Aorta (tissue), 5 donors: Measurements from ENCODE around the gene ALK. TPM values are rescaled to one million over a fixed set of nuclear protein-coding genes. Genes with fewer than 3 reads are reported as not detected.

Source experiments
- ATAC-seq: fragments of 200-7000 bp; cut with Tn5 transposase; one replicate; pipeline ENCODE4 v1.9.1; 2022; ENCODE audit warnings: moderate library complexity; ENCODE audit not compliant: low FRiP score
- DNase-seq, 2 donors: peaks; one replicate each; pipeline ENCODE4 v3.0.0-alpha.2; 2020
- H3K27ac ChIP-seq, 2 donors: one replicate each; pipeline ENCODE4 v1.5.1; 2013; ENCODE audit warnings: low read length in 2 of 2, mild to moderate bottlenecking in 2 of 2, moderate library complexity in 2 of 2, control low read depth in 1 of 2, inconsistent platforms in 1 of 2, low read depth in 1 of 2
- H3K27me3 ChIP-seq, 2 donors: one replicate each; pipeline ENCODE4 v1.6.1; 2013; ENCODE audit warnings: control low read depth in 1 of 2, low read length in 1 of 2, mild to moderate bottlenecking in 1 of 2, moderate library complexity in 1 of 2; ENCODE audit not compliant: insufficient read depth in 2 of 2, control insufficient read depth in 1 of 2
- H3K36me3 ChIP-seq, 2 donors: one replicate each; pipeline ENCODE4 v1.6.1; 2013; ENCODE audit warnings: control low read depth in 1 of 2, low read length in 1 of 2, mild to moderate bottlenecking in 1 of 2; ENCODE audit not compliant: insufficient read depth in 2 of 2, control insufficient read depth in 1 of 2
- H3K4me1 ChIP-seq, 2 donors: one replicate each; pipeline ENCODE4 v1.6.1; 2013; ENCODE audit warnings: low read length in 2 of 2, control low read depth in 1 of 2, mild to moderate bottlenecking in 1 of 2, moderate library complexity in 1 of 2; ENCODE audit not compliant: insufficient read depth in 2 of 2, control insufficient read depth in 1 of 2
- H3K4me3 ChIP-seq, 2 donors: one replicate each; pipeline ENCODE4 v1.5.1; 2013; ENCODE audit warnings: low read length in 2 of 2, control low read depth in 1 of 2, mild to moderate bottlenecking in 1 of 2
- H3K9me3 ChIP-seq: one replicate; pipeline ENCODE4 v1.6.1; 2013; ENCODE audit warnings: mild to moderate bottlenecking, low read length; ENCODE audit not compliant: control insufficient read depth
- WGBS, 2 donors: extraction: QIAGEN DNeasy Blood & Tissue Kit; methylation state at CpG; one replicate each; pipeline ENCODE4 v1.1.7; 2013; 5-methylcytosine and 5-hydroxymethylcytosine counted together
- intact Hi-C, 2 donors: fragments of 100-400 bp; cut with DNase I; formaldehyde crosslinking; loops; one replicate each; pipeline versions ENCODE4 v1.14.2 to v1.15.0; 2022
- polyA plus RNA-seq, 2 donors: library from polyadenylated mRNA; stranded (reverse); fragments of 200-250 nt; gene quantifications; one replicate each; pipeline ENCODE4 v1.2.3, GENCODE V29; 2013
- total RNA-seq, 2 donors: library from RNA; stranded (reverse); fragmentation: NEBNext Ultra II Directional; extraction: Animal tissue kit (Norgen Biotek cat#: 25700); gene quantifications; one replicate each; pipeline ENCODE4 v1.2.1, GENCODE V29; 2021
- donor health status: healthy with polysubstance abuse.
- donor health status: Bipolar disorder and iron deficiency.
- donor health status: DM: no; HTN: no; CAD: no.
- donor health status: DM: no; HTN: no; CAD: no.
- donor health status: DM: yes; HTN: yes; CAD: no.

The ALK gene
- total and polyA plus RNA-seq, 4 donors = 0.13 to 0.30 TPM; not detected in 2

- intact Hi-C loops = no loop called here
- whole genome bisulfite sequencing, 2 donors = 80 to 88% methylated on average over 2 of the region's 2 CpGs
Measured at GRCh38 chr2:29562896-29563295, 358.5 kb downstream of the ALK start.

GRCh38 chr2:29562319-29562718 lies 359.1 kb downstream of the ALK start:
- Histone ChIP-seq H3K4me3 (no peak overlapping the region), H3K27ac (no peak overlapping the region), H3K36me3 (no peaks in the 10 kb centered on the region), H3K4me1 (no peaks in the 10 kb centered on the region), H3K9me3 (peaks cover 3% of the 10 kb centered on the region), H3K27me3 (no peaks in the 10 kb centered on the region)
- intact Hi-C loops = no loop called here
- no peak for ATAC-seq
- no peak for DNase-seq

More at GRCh38 chr2:29562896-29563295, 358.5 kb downstream of the ALK start:
- ATAC-seq = no peak
- Histone ChIP-seq H3K9me3 (peaks cover 3% of the 10 kb centered on the region), H3K4me3 (no peak overlapping the region), H3K27me3 (no peaks in the 10 kb centered on the region), H3K36me3 (no peaks in the 10 kb centered on the region), H3K4me1 (no peaks in the 10 kb centered on the region), H3K27ac (no peak overlapping the region)
- DNase-seq = no peak

GRCh38 chr2:29561628-29562027 lies 359.8 kb downstream of the ALK start:
- ATAC-seq = no peak
- WGBS, 2 donors = 85 to 93% methylated on average over 4 of the region's 4 CpGs
- Histone ChIP-seq H3K4me1 (no peaks in the 10 kb centered on the region), H3K9me3 (peaks cover 3% of the 10 kb centered on the region), H3K36me3 (no peaks in the 10 kb centered on the region), H3K4me3 (no peak overlapping the region), H3K27me3 (no peaks in the 10 kb centered on the region), H3K27ac (no peak overlapping the region)
- intact Hi-C loops = no loop called here
- DNase-seq = no peak

- no peak overlapping the region for H3K4me3 ChIP-seq
- no peak for ATAC-seq
- DNase-seq = no peak
- H3K9me3 ChIP-seq = peaks cover 3% of the 10 kb centered on the region
- H3K27ac ChIP-seq = no peak overlapping the region
- 81 to 83% methylated on average over 6 of the region's 6 CpGs for WGBS, 2 donors
- H3K4me1 ChIP-seq = no peaks in the 10 kb centered on the region
- H3K36me3 ChIP-seq = no peaks in the 10 kb centered on the region
- H3K27me3 ChIP-seq = no peaks in the 10 kb centered on the region
- intact Hi-C loops = no loop called here
Measured at GRCh38 chr2:29561181-29561580, 360.2 kb downstream of the ALK start.

- Histone ChIP-seq H3K9me3 (peaks cover 3% of the 10 kb centered on the region), H3K36me3 (no peaks in the 10 kb centered on the region), H3K4me1 (no peaks in the 10 kb centered on the region), H3K4me3 (no peak overlapping the region), H3K27ac (no peak overlapping the region), H3K27me3 (no peaks in the 10 kb centered on the region)
- WGBS, 2 donors = 87 to 90% methylated on average over 5 of the region's 5 CpGs
- ATAC-seq (no peak), DNase-seq (no peak)
- intact Hi-C loops = no loop called here
Measured at GRCh38 chr2:29560566-29560965, 360.8 kb downstream of the ALK start.

- Histone ChIP-seq H3K27ac (no peak overlapping the region), H3K27me3 (no peaks in the 10 kb centered on the region), H3K9me3 (peaks cover 3% of the 10 kb centered on the region), H3K36me3 (no peaks in the 10 kb centered on the region), H3K4me3 (no peak overlapping the region), H3K4me1 (no peaks in the 10 kb centered on the region)
- ATAC-seq (no peak), DNase-seq (no peak)
- WGBS, 2 donors = 28 to 33% methylated on average over 1 of the region's 1 CpG
- intact Hi-C loops = no loop called here
Measured at GRCh38 chr2:29560030-29560429, 361.4 kb downstream of the ALK start.

DNA sequence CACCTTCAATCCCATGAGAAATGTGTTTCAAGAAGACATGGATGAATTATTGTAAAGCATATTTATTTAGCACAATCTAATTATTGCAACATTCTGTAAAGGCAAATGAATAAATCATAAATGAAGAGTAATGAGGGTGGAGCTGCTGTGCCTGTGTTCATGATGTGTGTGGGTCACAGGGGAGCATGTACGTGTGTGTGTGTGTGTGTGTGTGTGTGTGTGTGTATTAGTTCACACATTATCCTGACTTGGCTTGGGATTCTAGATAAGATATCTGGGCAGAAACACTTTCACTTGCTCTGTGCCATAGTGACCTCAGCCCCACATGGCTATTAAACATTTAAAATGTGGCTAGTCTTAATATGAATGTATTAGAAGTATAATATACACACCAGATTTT lies 361.8 kb downstream of the ALK start:
- intact Hi-C loops = no loop called here
- ATAC-seq (no peak), DNase-seq (no peak)
- no peaks in the 10 kb centered on the region for H3K27me3 ChIP-seq
- peaks cover 2% of the 10 kb centered on the region for H3K9me3 ChIP-seq
- H3K36me3 ChIP-seq = no peaks in the 10 kb centered on the region
- H3K4me3 ChIP-seq = no peak overlapping the region
- no peaks in the 10 kb centered on the region for H3K4me1 ChIP-seq
- H3K27ac ChIP-seq = no peak overlapping the region
- WGBS, 2 donors = 39 to 60% methylated on average over 1 of the region's 1 CpG

DNA sequence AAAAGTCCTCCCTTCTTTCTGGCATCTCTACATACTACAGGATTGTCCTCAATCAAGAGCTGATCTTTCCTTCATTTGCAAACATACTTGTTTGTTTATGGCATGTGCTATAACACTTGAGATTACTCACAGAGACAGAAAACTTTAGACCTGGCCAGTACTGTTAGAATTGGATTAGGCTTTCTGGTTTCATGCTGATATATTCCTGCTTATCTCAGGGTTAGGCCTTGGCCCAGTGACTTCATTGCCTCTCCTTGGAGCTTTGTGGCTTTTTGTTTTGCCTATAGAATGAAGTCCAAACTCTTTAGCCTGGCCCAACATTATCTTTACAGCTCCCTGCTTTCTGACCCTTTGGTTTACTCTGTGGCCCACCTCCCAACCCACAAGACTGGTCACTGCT lies 363.3 kb downstream of the ALK start:
- Histone ChIP-seq H3K36me3 (no peaks in the 10 kb centered on the region), H3K4me1 (no peaks in the 10 kb centered on the region), H3K27ac (no peak overlapping the region), H3K4me3 (no peak overlapping the region), H3K27me3 (no peaks in the 10 kb centered on the region), H3K9me3 (peaks cover 1% of the 10 kb centered on the region)
- intact Hi-C loops = no loop called here
- DNase-seq (no peak), ATAC-seq (no peak)

DNA sequence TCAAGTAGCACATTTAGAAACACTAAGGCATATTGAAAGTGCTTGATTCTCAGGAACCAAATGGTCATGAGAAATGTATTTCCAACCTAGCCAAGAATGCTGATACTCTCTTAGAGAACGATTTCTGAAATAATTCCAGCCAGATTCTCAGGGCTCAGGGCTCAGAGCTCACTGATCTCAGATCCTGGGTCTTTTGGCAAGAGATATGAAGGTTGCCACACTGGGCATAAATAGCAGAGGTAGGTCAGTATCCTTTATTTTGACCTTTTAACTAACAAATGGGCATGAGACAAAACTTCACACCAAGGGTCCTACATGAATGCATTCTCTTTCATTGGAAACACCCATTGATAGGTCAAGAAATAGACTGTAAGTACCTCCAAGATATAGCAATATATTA lies 364.1 kb downstream of the ALK start:
- Histone ChIP-seq H3K27ac (no peak overlapping the region), H3K27me3 (no peaks in the 10 kb centered on the region), H3K4me1 (no peaks in the 10 kb centered on the region), H3K36me3 (no peaks in the 10 kb centered on the region), H3K4me3 (no peak overlapping the region), H3K9me3 (peaks cover 1% of the 10 kb centered on the region)
- WGBS, 2 donors = 19 to 29% methylated on average over 1 of the region's 1 CpG
- intact Hi-C loops = no loop called here
- DNase-seq (no peak), ATAC-seq (no peak)

GRCh38 chr2:29549069-29549380 lies 372.4 kb downstream of the ALK start:
- intact Hi-C loops = no loop called here
- Histone ChIP-seq H3K9me3 (peaks cover 2% of the 10 kb centered on the region), H3K36me3 (no peaks in the 10 kb centered on the region), H3K4me3 (no peak overlapping the region), H3K4me1 (no peaks in the 10 kb centered on the region), H3K27ac (no peak overlapping the region), H3K27me3 (no peaks in the 10 kb centered on the region)
- 71 to 87% methylated on average over 2 of the region's 2 CpGs for WGBS, 2 donors
- ATAC-seq (no peak), DNase-seq (no peak)
